Left ventricle myocardium inferior (tissue), 1 donor: ENCODE results near the gene SLC4A4. TPM values are rescaled to one million over a fixed set of nuclear protein-coding genes. Genes with fewer than 3 reads are reported as not detected.

ENCODE experiments used
- DNase-seq: peaks from one replicate; pipeline ENCODE4 v3.0.0-alpha.2; 2020
- H3K27ac ChIP-seq: fragments of 200-600 bp; replicated peaks from 2 replicates; pipeline ENCODE4 v1.8.0; 2021
- H3K27me3 ChIP-seq: fragments of 200-600 bp; 2 replicates; pipeline ENCODE4 v1.8.0; 2021; ENCODE audit warnings: low read depth
- H3K36me3 ChIP-seq: fragments of 200-600 bp; 2 replicates; pipeline ENCODE4 v1.8.0; 2021
- H3K4me1 ChIP-seq: fragments of 200-600 bp; 2 replicates; pipeline ENCODE4 v1.8.0; 2021
- H3K4me3 ChIP-seq: fragments of 200-600 bp; 2 replicates; pipeline ENCODE4 v1.8.0; 2021; ENCODE audit warnings: mild to moderate bottlenecking, moderate library complexity
- H3K9me3 ChIP-seq: fragments of 200-600 bp; replicated peaks from 2 replicates; pipeline ENCODE4 v1.8.0; 2021
- intact Hi-C: fragments of 100-400 bp; cut with micrococcal nuclease; formaldehyde crosslinking; loops from one replicate; pipeline ENCODE4 v1.11.0; 2022
- total RNA-seq: library from RNA; stranded (reverse); fragmentation: NEBNext Ultra II Directional; extraction: Animal tissue kit (Norgen Biotek cat#: 25700); gene quantifications from one replicate; pipeline ENCODE4 v1.2.1, GENCODE V29; 2021
- TF ChIP-seq, protein P1 (sequence below): fragments of 200-600 bp; IDR thresholded peaks from 2 replicates; pipeline ENCODE4 v1.8.0; 2021; ENCODE audit warnings: antibody characterized with exemption, mild to moderate bottlenecking, borderline replicate concordance
- donor health status: DM: no; HTN: yes; CAD: no; lungs with severe emphysema.

Gene SLC4A4
- total RNA-seq, 1 donor from 2014 or later: 29.8 TPM

DNA sequence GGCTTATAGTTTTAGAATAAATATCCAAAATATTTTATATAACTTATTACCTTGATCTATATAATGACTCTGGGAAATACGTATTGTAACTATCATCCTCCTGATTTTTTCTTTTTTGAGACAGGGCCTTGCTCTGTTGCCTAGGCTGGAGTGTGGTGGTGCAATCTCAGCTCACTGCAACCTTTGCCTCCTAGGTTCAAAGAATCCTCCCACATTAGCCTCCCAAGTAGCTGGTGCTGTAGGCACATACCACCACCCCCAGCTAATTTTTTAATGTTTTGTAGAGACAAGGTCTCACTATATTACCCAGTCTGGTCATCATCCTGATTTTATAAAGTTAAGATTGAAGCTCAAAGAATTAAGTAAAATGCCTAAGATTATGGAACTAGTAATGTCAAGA, 193.6 kb downstream of the SLC4A4 start:
- intact Hi-C loops: no loop called here
- H3K27ac ChIP-seq: no peak overlapping the region
- H3K27me3 ChIP-seq: no peaks in the 10 kb centered on the region
- TF ChIP-seq, protein P1, sequence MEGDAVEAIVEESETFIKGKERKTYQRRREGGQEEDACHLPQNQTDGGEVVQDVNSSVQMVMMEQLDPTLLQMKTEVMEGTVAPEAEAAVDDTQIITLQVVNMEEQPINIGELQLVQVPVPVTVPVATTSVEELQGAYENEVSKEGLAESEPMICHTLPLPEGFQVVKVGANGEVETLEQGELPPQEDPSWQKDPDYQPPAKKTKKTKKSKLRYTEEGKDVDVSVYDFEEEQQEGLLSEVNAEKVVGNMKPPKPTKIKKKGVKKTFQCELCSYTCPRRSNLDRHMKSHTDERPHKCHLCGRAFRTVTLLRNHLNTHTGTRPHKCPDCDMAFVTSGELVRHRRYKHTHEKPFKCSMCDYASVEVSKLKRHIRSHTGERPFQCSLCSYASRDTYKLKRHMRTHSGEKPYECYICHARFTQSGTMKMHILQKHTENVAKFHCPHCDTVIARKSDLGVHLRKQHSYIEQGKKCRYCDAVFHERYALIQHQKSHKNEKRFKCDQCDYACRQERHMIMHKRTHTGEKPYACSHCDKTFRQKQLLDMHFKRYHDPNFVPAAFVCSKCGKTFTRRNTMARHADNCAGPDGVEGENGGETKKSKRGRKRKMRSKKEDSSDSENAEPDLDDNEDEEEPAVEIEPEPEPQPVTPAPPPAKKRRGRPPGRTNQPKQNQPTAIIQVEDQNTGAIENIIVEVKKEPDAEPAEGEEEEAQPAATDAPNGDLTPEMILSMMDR: no peak
- no peak for DNase-seq
- no peaks in the 10 kb centered on the region for H3K9me3 ChIP-seq
- no peak overlapping the region for H3K4me3 ChIP-seq
- H3K36me3 ChIP-seq: no peaks in the 10 kb centered on the region
- no peaks in the 10 kb centered on the region for H3K4me1 ChIP-seq

DNA sequence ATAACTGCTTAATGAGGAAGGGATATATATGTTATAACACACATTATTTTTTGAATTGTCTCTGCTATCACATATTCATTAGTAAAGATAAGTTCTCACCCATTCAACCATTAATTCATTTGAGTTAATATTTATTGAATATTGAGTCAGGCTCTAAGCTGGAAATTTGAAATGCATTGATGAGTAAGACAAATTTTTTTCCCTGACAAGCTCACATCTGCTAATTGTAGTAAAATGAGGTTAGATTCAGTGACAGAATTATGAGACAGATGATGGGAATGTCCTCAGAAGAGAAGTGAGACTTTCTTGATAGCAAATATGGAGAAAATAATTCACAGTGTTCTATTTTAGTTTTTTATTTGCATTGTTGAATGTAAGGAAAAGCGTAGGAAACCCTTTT, 194.3 kb downstream of the SLC4A4 start:
- Histone ChIP-seq H3K27me3 (no peaks in the 10 kb centered on the region), H3K9me3 (no peaks in the 10 kb centered on the region), H3K4me1 (no peaks in the 10 kb centered on the region), H3K36me3 (no peaks in the 10 kb centered on the region), H3K4me3 (no peak overlapping the region), H3K27ac (no peak overlapping the region)
- intact Hi-C loops: no loop called here
- TF ChIP-seq, protein P1: no peak
- no peak for DNase-seq

DNA sequence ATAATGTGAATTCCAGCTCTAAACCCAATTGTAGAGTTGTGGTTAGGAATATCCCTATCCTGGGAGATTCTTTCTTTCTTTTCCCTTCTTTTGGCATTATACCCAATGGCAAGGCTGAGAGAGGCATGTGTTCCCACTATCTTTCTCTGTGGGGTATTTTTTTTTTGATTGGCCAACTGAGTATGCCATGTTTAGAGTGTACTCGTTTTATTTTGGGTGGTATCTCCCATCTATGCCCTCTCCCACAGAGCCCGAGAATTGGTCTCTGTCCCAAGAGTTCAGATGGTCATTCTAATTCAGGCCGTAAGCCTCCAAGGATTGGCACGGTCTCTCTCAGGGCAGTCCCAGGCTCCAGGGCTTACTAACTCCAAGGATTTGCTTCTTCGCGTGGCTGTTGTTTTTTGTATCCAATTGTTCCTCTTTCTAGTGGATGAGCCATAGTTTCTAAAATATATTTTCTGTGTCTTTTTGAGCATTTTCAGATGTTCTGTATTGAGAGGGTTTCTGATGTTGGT, 198.8 kb downstream of the SLC4A4 start:
- intact Hi-C loops: no loop called here
- TF ChIP-seq, protein P1: no peak
- H3K27ac ChIP-seq: no peak overlapping the region

DNA sequence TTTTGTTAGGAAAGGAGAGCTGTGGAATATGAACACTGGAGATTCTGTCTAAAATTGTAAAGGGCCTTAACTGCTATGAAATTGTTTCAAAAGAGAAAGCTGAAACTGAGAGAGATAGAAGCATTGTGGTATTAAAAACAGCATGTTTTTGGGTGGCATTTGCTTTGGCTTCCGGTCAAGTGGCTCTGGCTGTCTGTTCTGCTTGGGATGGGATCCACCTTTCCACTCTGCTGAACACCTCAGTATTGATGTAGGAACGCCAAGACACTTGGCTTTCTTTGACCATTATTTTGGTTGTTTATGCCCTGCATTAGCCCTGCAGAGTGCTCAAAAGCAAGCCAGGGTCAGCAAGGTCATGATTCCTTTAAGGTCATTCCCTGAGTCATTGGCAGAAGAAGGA, 199.7 kb downstream of the SLC4A4 start:
- Histone ChIP-seq H3K27me3 (no peaks in the 10 kb centered on the region), H3K36me3 (no peaks in the 10 kb centered on the region), H3K4me3 (no peak overlapping the region), H3K27ac (no peak overlapping the region), H3K9me3 (no peaks in the 10 kb centered on the region), H3K4me1 (peaks cover 15% of the 10 kb centered on the region)
- TF ChIP-seq, protein P1: no peak
- DNase-seq: no peak
- intact Hi-C loops: no loop called here

More for the DNA sequence above, 198.8 kb downstream of the SLC4A4 start:
- H3K9me3 ChIP-seq: no peaks in the 10 kb centered on the region
- H3K4me3 ChIP-seq: no peak overlapping the region
- no peaks in the 10 kb centered on the region for H3K36me3 ChIP-seq
- peaks cover 15% of the 10 kb centered on the region for H3K4me1 ChIP-seq
- H3K27me3 ChIP-seq: no peaks in the 10 kb centered on the region
- DNase-seq: no peak

DNA sequence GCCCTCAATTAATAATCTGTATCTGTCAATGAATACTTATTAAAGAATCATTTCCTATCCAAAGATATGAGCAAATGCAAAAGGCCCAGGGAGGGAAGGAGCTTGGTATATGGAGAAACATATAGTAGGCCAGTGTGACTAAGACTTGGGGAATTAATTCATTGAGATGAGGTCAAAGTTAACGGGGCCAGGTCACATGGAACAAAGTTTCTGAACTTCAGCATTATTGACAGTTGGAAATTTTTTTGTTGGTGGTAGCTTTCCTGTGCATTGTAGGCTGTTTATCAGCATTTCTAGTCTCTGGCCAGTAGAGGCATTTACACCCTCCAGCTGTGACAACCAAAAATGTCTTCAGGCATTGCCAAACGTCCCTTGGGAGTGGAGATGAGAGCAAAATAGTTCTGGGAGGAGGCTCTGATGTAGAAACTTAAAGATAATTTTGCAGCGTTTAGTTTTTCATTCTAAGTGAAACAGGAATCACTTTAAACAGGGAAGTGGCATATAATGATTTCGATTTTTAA, 202.0 kb downstream of the SLC4A4 start:
- no peak for DNase-seq
- intact Hi-C loops: loop anchor here (10.0 kb wide), 1 partner anchor 316 kb away; no protein-coding TSS in a partner anchor
- Histone ChIP-seq H3K27me3 (no peaks in the 10 kb centered on the region), H3K27ac (no peak overlapping the region), H3K4me3 (no peak overlapping the region), H3K4me1 (peaks cover 15% of the 10 kb centered on the region), H3K9me3 (no peaks in the 10 kb centered on the region), H3K36me3 (no peaks in the 10 kb centered on the region)
- TF ChIP-seq, protein P1: no peak
